Smooth muscle cell of the brain vasculature (primary cell): Measurements from ENCODE around the gene PLRG1.

ENCODE experiments used
- DNase-seq: peaks from one replicate; pipeline ENCODE4 v3.0.0-alpha.2; 2012; ENCODE audit warnings: low read depth, low spot score

The PLRG1 gene

GRCh38 chr4:154519214-154519613 is 31.0 kb downstream of the PLRG1 start:
- DNase-seq, result no peak

GRCh38 chr4:154517591-154517990 is 32.6 kb downstream of the PLRG1 start:
- no peak for DNase-seq

GRCh38 chr4:154516318-154517029 is 33.7 kb downstream of the PLRG1 start:
- no peak for DNase-seq

- no peak for DNase-seq
These were observed 38.2 kb downstream of the PLRG1 start for GRCh38 chr4:154511981-154512380.

GRCh38 chr4:154511548-154511947 is 38.7 kb downstream of the PLRG1 start:
- DNase-seq, result no peak

- DNase-seq, result no peak
These were observed 43.0 kb downstream of the PLRG1 start for GRCh38 chr4:154507156-154507555.

GRCh38 chr4:154506253-154506652 is 43.9 kb downstream of the PLRG1 start:
- peak; percentile 17 for DNase-seq

- no peak for DNase-seq
These were observed 46.6 kb downstream of the PLRG1 start for GRCh38 chr4:154503598-154503997.

- no peak for DNase-seq
These were observed 48.1 kb downstream of the PLRG1 start for GRCh38 chr4:154502111-154502510.

- DNase-seq, result no peak
These were observed 52.3 kb downstream of the PLRG1 start for GRCh38 chr4:154497889-154498288.

- no peak for DNase-seq
These were observed 54.3 kb downstream of the PLRG1 start for GRCh38 chr4:154495867-154496266.

- DNase-seq, result no peak
These were observed 57.9 kb downstream of the PLRG1 start for GRCh38 chr4:154492288-154492687.

GRCh38 chr4:154491341-154492271 is 58.6 kb downstream of the PLRG1 start, which contains the start of gene DCHS2:
Gene DCHS2 (minus strand): TSS chr4:154491799. CDS start chr4:154491355, 444 bp downstream.
- no peak for DNase-seq

GRCh38 chr4:154490583-154491340 is 59.4 kb downstream of the PLRG1 start:
- DNase-seq, result no peak

GRCh38 chr4:154490234-154490582 is 60.0 kb downstream of the PLRG1 start:
- DNase-seq, result no peak

GRCh38 chr4:154489558-154490233 is 60.5 kb downstream of the PLRG1 start:
- no peak for DNase-seq

GRCh38 chr4:154487145-154487544 is 63.1 kb downstream of the PLRG1 start:
- no peak for DNase-seq

GRCh38 chr4:154485127-154485773 is 65.0 kb downstream of the PLRG1 start:
- DNase-seq, result no peak
